ENCODE results near the gene CFL2.

DNA sequence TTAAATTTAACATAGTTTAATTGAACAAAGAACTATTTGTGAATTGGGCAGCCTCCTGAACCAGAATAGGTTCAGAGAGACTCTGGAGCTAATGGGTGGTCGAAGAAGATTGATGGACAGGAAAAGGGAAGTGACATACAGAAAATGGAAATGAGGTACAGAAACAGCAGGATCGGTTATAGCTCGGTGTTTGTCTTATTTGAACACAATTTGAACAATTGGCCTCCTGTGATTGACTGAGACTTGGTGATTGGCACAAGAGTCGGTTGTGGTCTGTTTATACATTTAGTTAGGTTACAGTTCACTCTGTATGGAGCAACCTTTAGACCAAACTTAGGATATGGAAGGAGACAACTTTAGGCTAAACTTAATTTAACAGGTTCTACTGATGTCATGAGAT, 18.4 kb upstream of the CFL2 start:
- no peak for TF ChIP-seq CTCF (IDR thresholded peaks at IDR 0.05; ENCODE audit: low read depth, low read length)
- TF ChIP-seq EZH2phosphoT487 (IDR thresholded peaks at IDR 0.05; ENCODE audit: low read depth) = no peak

Data from OCI-LY3 (cell line).